Dermis microvascular lymphatic vessel endothelial cell (primary cell): ENCODE results near the gene PRKG1. TPM values are rescaled to one million over a fixed set of nuclear protein-coding genes. Genes with fewer than 3 reads are reported as not detected.

Experiments used
- DNase-seq, 2 donors: peaks; one replicate each; pipeline versions ENCODE4 v3.0.0 to v3.0.0-alpha.2; 2010; ENCODE audit warnings: low read depth in 2 of 2
- total RNA-seq: library from RNA; depleted of rRNA; stranded (reverse); fragments of >200 nt; gene quantifications from 2 replicates; pipeline ENCODE4 v1.2.1, GENCODE V29; 2014

Gene PRKG1
- total RNA-seq, 1 donor from 2014 or later = 0.64 TPM

- no peak for DNase-seq
Measured at GRCh38 chr10:51915031-51915542, 840.8 kb downstream of the PRKG1 start.

GRCh38 chr10:51918440-51918839, 844.2 kb downstream of the PRKG1 start:
- no peak for DNase-seq

GRCh38 chr10:51918884-51919325, 844.6 kb downstream of the PRKG1 start:
- DNase-seq = peak in 1 of 2 donors; percentile 75

- DNase-seq = no peak
Measured at GRCh38 chr10:51920672-51921071, 846.4 kb downstream of the PRKG1 start.

GRCh38 chr10:51924359-51924758, 850.1 kb downstream of the PRKG1 start:
- DNase-seq = no peak

GRCh38 chr10:51926337-51926736, 852.0 kb downstream of the PRKG1 start:
- no peak for DNase-seq

- DNase-seq = no peak
Measured at GRCh38 chr10:51928162-51928561, 853.9 kb downstream of the PRKG1 start.

- DNase-seq = no peak
Measured at GRCh38 chr10:51932530-51932929, 858.2 kb downstream of the PRKG1 start.

GRCh38 chr10:51934373-51934772, 860.1 kb downstream of the PRKG1 start:
- no peak for DNase-seq

- no peak for DNase-seq
Measured at GRCh38 chr10:51935341-51935740, 861.1 kb downstream of the PRKG1 start.

GRCh38 chr10:51937308-51938140, 863.2 kb downstream of the PRKG1 start:
- no peak for DNase-seq

GRCh38 chr10:51950371-51950995, 876.2 kb downstream of the PRKG1 start:
- no peak for DNase-seq

- DNase-seq = no peak
Measured at GRCh38 chr10:51950996-51951555, 876.8 kb downstream of the PRKG1 start.

- DNase-seq = no peak
Measured at GRCh38 chr10:51951601-51952000, 877.3 kb downstream of the PRKG1 start.

- DNase-seq = no peak
Measured at GRCh38 chr10:51952056-51952455, 877.8 kb downstream of the PRKG1 start.

GRCh38 chr10:51955696-51956095, 881.4 kb downstream of the PRKG1 start:
- no peak for DNase-seq

- no peak for DNase-seq
Measured at GRCh38 chr10:51956822-51957221, 882.5 kb downstream of the PRKG1 start.

- DNase-seq = peak; percentile 6 to 41
Measured at GRCh38 chr10:51960494-51960895, 886.2 kb downstream of the PRKG1 start.

- DNase-seq = no peak
Measured at GRCh38 chr10:51961401-51961800, 887.1 kb downstream of the PRKG1 start.

- no peak for DNase-seq
Measured at GRCh38 chr10:51964630-51965029, 890.3 kb downstream of the PRKG1 start.

GRCh38 chr10:51965451-51965850, 891.2 kb downstream of the PRKG1 start:
- no peak for DNase-seq

- DNase-seq = no peak
Measured at GRCh38 chr10:51972733-51973346, 898.6 kb downstream of the PRKG1 start.
